Measurements from ENCODE around the gene HEPN1. TPM values are rescaled to one million over a fixed set of nuclear protein-coding genes. Genes with fewer than 3 reads are reported as not detected.

The HEPN1 gene
- total and polyA plus RNA-seq, 9 of the 15 experiments (the other 6 are each of a cell fraction or from before 2014, with no cell fraction given) = not detected

DNA sequence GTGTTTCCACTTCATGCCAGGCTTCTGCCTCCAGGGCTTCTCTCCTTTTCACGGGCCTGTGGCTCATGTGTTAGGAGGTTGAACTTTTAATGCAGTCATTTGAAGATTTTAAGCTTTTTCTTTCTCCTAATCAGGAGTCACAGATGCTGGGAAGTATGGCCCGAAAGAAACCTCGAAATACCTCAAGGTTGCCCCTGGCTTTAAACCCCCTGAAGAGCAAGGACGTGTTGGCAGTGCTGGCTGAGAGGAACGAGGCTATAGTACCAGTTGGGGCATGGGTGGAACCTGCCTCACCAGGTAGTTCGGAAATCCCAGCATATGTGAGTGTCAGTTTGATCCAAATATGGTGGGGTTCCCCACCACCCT lies 35.5 kb downstream of the HEPN1 start:
- peaks cover 5 to 7% of the 10 kb centered on the region in 2 experiments; a peak in 3 of 5 replicates for H3K4me1 ChIP-seq (replicated peaks in 1 of 2; ENCODE audit: control insufficient read depth in 2 of 2, insufficient read depth in 2 of 2, low read length in 2 of 2)
- BruUV-seq (replicated peaks) = TSS peak; percentile 84
- POLR2A ChIA-PET = interaction anchor here (1.1 to 1.3 kb wide), 2 partner anchors 28 to 190 kb away, joined by 3 read pairs; no protein-coding TSS in a partner anchor
- peak overlapping the region; percentile 47 for H3K4me3 ChIP-seq
- no peaks in the 10 kb centered on the region for H4K20me1 ChIP-seq (replicated peaks; ENCODE audit: control insufficient read depth, insufficient read depth, low read length)
- H3K27ac ChIP-seq (ENCODE audit: extremely low read depth, low read depth, low read length) = peak overlapping the region; percentile 81
- H3K4me2 ChIP-seq (ENCODE audit: insufficient read depth, low read length) = peak overlapping the region; percentile 77
- DNase-seq (ENCODE audit: extremely low read depth in 1 of 4, low spot score in 3 of 4) (no peak), ATAC-seq (no peak; the same call in 2 of the 3 replicates), FAIRE-seq (peak; percentile 70)
- peak overlapping the region; percentile 73 to 93; a peak in 3 of 4 replicates for H3K9ac ChIP-seq (ENCODE audit: insufficient read depth in 1 of 2, low read depth in 2 of 2, low read length in 2 of 2)
- no peaks in the 10 kb centered on the region for H3K79me2 ChIP-seq (ENCODE audit: control insufficient read depth, insufficient read depth, low read length)
- no peaks in the 10 kb centered on the region for H3K9me1 ChIP-seq (ENCODE audit: control insufficient read depth, insufficient read depth, low read length)
- H3K9me3 ChIP-seq (replicated peaks; ENCODE audit: control insufficient read depth, insufficient read depth, low read depth, low read length) = no peaks in the 10 kb centered on the region
- TF ChIP-seq L3MBTL2 (IDR thresholded peaks at IDR 0.05) (peak; percentile 11; the same call in 1 of the 2 replicates), DNMT1 (IDR thresholded peaks at IDR 0.05) (0 out of 2 replicates have a peak, but pooled peaks have one; percentile 32), ZNF766 (CRISPR knock-in tag; conservative IDR thresholded peaks at IDR 0.05) (peak; percentile 83), SMARCC2 (IDR thresholded peaks at IDR 0.05; ENCODE audit: low read depth) (0 out of 2 replicates have a peak, but pooled peaks have one; percentile 29), TRIM28 (IDR thresholded peaks at IDR 0.05) (no peak)
- TF ChIP-seq, protein P1, sequence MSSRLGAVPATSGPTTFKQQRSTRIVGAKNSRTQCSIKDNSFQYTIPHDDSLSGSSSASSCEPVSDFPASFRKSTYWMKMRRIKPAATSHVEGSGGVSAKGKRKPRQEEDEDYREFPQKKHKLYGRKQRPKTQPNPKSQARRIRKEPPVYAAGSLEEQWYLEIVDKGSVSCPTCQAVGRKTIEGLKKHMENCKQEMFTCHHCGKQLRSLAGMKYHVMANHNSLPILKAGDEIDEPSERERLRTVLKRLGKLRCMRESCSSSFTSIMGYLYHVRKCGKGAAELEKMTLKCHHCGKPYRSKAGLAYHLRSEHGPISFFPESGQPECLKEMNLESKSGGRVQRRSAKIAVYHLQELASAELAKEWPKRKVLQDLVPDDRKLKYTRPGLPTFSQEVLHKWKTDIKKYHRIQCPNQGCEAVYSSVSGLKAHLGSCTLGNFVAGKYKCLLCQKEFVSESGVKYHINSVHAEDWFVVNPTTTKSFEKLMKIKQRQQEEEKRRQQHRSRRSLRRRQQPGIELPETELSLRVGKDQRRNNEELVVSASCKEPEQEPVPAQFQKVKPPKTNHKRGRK (tag; IDR thresholded peaks at IDR 0.05) = peak; percentile 30; the same call in 1 of the 2 replicates
- in situ Hi-C loops (cut with MboI) = loop anchor here (25.0 kb wide), 2 partner anchors 383 to 933 kb away; partner anchors contain the start of gene HYLS1
- intact Hi-C loops (cut with micrococcal nuclease) = no loop called here
- H2AFZ ChIP-seq (ENCODE audit: low read depth, low read length) = peak overlapping the region; percentile 93
- peaks cover 0 to 1% of the 10 kb centered on the region in 2 experiments; a peak in 1 of 5 replicates for H3K27me3 ChIP-seq (ENCODE audit: control insufficient read depth in 2 of 2, insufficient read depth in 2 of 2, low read length in 2 of 2)
- peaks cover under 1% of the 10 kb centered on the region; the same call in 2 of the 3 replicates for H3K36me3 ChIP-seq (ENCODE audit: control insufficient read depth, insufficient read depth, low read length)
- WGBS (ENCODE audit: insufficient coverage, low coverage, missing lambda C conversion rate) = 24% methylated on average over 6 of the region's 6 CpGs
- CTCF ChIA-PET (ENCODE audit: low intra/inter-chr PET ratio) = no interaction called here

All from K562 (cell line).